HepG2 (cell line): ENCODE results near the gene GMEB2. TPM values are rescaled to one million over a fixed set of nuclear protein-coding genes. Genes with fewer than 3 reads are reported as not detected.

ENCODE experiments used
- ATM ChIP-seq: fragments of 450-650 bp; IDR thresholded peaks from 2 replicates; pipeline ENCODE4 v1.7.1; 2017; ENCODE audit warnings: mild to moderate bottlenecking, borderline replicate concordance
- CREB3 ChIP-seq: sonication (generic); formaldehyde crosslinking; IDR thresholded peaks from 2 replicates; pipeline ENCODE4 v1.5.0; 2020; ENCODE audit warnings: missing genetic modification reagents
- DNMT1 ChIP-seq: sonication (generic); formaldehyde crosslinking; IDR thresholded peaks from 2 replicates; pipeline ENCODE4 v1.5.1; 2020; ENCODE audit warnings: mild to moderate bottlenecking, missing genetic modification reagents
- ETS1 ChIP-seq: sonication (generic); formaldehyde crosslinking; IDR thresholded peaks from 2 replicates; pipeline ENCODE4 v1.4.0; 2020; ENCODE audit warnings: missing genetic modification reagents
- HNRNPH1 ChIP-seq: fragments of 200-400 bp; formaldehyde crosslinking; optimal IDR thresholded peaks from 2 replicates; pipeline ENCODE3; 2017; ENCODE audit warnings: mild to moderate bottlenecking, low read depth, low read length
- KDM6A ChIP-seq: IDR thresholded peaks from 2 replicates; pipeline ENCODE4 v1.6.1; 2016; ENCODE audit warnings: low read depth
- MBD4 ChIP-seq: IDR thresholded peaks from 2 replicates; pipeline ENCODE4 v1.6.1; 2012; ENCODE audit warnings: low read length, inconsistent platforms, borderline replicate concordance
- MEF2D ChIP-seq: sonication (generic); formaldehyde crosslinking; IDR thresholded peaks from 2 replicates; pipeline ENCODE4 v1.5.1; 2020; ENCODE audit warnings: mild to moderate bottlenecking, missing genetic modification reagents
- MTA1 ChIP-seq: sonication (generic); formaldehyde crosslinking; IDR thresholded peaks from 2 replicates; pipeline ENCODE4 v1.4.0; 2020; ENCODE audit warnings: missing genetic modification reagents, mild to moderate bottlenecking, borderline replicate concordance
- NCOA5 ChIP-seq: sonication (generic); formaldehyde crosslinking; IDR thresholded peaks from 2 replicates; pipeline ENCODE4 v1.4.0; 2020; ENCODE audit warnings: missing genetic modification reagents
- NFE2L2 ChIP-seq: fragments of 150-350 bp; IDR thresholded peaks from 2 replicates; pipeline ENCODE4 v1.6.1; 2014; ENCODE audit warnings: low read length
- NONO ChIP-seq, 2 experiments: fragments of 450-650 bp in 1 of 2; sonication (generic) in 1 of 2; formaldehyde crosslinking in 1 of 2; IDR thresholded peaks in 1 of 2; conservative IDR thresholded peaks in 1 of 2; 2 replicates each; pipeline versions ENCODE4 v1.6.1 to v1.8.0; 2017 to 2022; ENCODE audit warnings: mild to moderate bottlenecking in 1 of 2, missing genetic modification reagents in 1 of 2, moderate library complexity in 1 of 2
- PHF8 ChIP-seq: sonication (generic); formaldehyde crosslinking; IDR thresholded peaks from 2 replicates; pipeline ENCODE4 v1.5.0; 2020; ENCODE audit warnings: missing genetic modification reagents
- RBFOX2 ChIP-seq: fragments of 200-400 bp; formaldehyde crosslinking; IDR thresholded peaks from 2 replicates; pipeline ENCODE4 v1.6.1; 2017; ENCODE audit warnings: low read depth, mild to moderate bottlenecking, low read length
- SIN3A ChIP-seq: IDR thresholded peaks from 2 replicates; pipeline ENCODE4 v1.6.1; 2011; ENCODE audit warnings: low read depth, mild to moderate bottlenecking, control low read depth, low read length, borderline replicate concordance
- SIN3B ChIP-seq: fragments of 150-350 bp; IDR thresholded peaks from 2 replicates; pipeline ENCODE4 v1.6.1; 2014; ENCODE audit warnings: low read length
- SOX6 ChIP-seq, 2 experiments: fragments of 450-650 bp in 1 of 2; sonication (generic) in 1 of 2; formaldehyde crosslinking in 1 of 2; IDR thresholded peaks; 2 replicates each; pipeline versions ENCODE4 v1.4.0 to v1.6.1; 2017 to 2020; ENCODE audit warnings: antibody characterized with exemption in 1 of 2, mild to moderate bottlenecking in 1 of 2, missing genetic modification reagents in 1 of 2
- SRY ChIP-seq: sonication (generic); formaldehyde crosslinking; IDR thresholded peaks from 2 replicates; pipeline ENCODE4 v1.8.0; 2022; ENCODE audit warnings: mild to moderate bottlenecking, missing genetic modification reagents
- ZBTB38 ChIP-seq: sonication (generic); formaldehyde crosslinking; IDR thresholded peaks from 2 replicates; pipeline ENCODE4 v1.5.1; 2020; ENCODE audit warnings: mild to moderate bottlenecking, missing genetic modification reagents
- ZC3H4 ChIP-seq: sonication (generic); formaldehyde crosslinking; IDR thresholded peaks from 2 replicates; pipeline ENCODE4 v1.4.0; 2020; ENCODE audit warnings: missing genetic modification reagents, borderline replicate concordance
- ZNF10 ChIP-seq: sonication (generic); formaldehyde crosslinking; IDR thresholded peaks from 2 replicates; pipeline ENCODE4 v1.4.0; 2020; ENCODE audit warnings: mild to moderate bottlenecking, low read depth, missing genetic modification reagents, borderline replicate concordance
- ZNF678 ChIP-seq: sonication (generic); formaldehyde crosslinking; IDR thresholded peaks from 2 replicates; pipeline ENCODE4 v1.4.0; 2020; ENCODE audit warnings: mild to moderate bottlenecking, missing genetic modification reagents
- ZNF713 ChIP-seq: sonication (generic); formaldehyde crosslinking; IDR thresholded peaks from 2 replicates; pipeline ENCODE4 v1.4.0; 2020; ENCODE audit warnings: mild to moderate bottlenecking, missing genetic modification reagents
- ZNF747 ChIP-seq: sonication (generic); formaldehyde crosslinking; IDR thresholded peaks from 2 replicates; pipeline ENCODE4 v1.8.1; 2023; ENCODE audit warnings: missing genetic modification reagents, mild to moderate bottlenecking, borderline replicate concordance
- ZSCAN5A ChIP-seq: sonication (generic); formaldehyde crosslinking; IDR thresholded peaks from 2 replicates; pipeline ENCODE4 v1.8.0; 2022; ENCODE audit warnings: mild to moderate bottlenecking, missing genetic modification reagents, borderline replicate concordance
- polyA plus RNA-seq, 8 experiments: library from polyadenylated mRNA; depleted of rRNA in 3 of 8; stranded (reverse) in 7 of 8; unstranded in 1 of 8; fragments of >200 nt; fragmentation: Illumina TruSeq in 4 of 8; extraction: Trizol in 4 of 8; gene quantifications; 2 replicates each; pipeline versions ENCODE4 v1.2.1 to v1.2.3, GENCODE V29; 2011 to 2016; ENCODE audit warnings: low read depth in 4 of 8, missing spikeins in 1 of 8, mixed read lengths in 1 of 8; ENCODE audit not compliant: insufficient read depth in 1 of 8
- total RNA-seq, 5 experiments: library from RNA; depleted of rRNA; stranded (reverse); fragments of >200 nt; fragmentation: Illumina TruSeq; extraction: Trizol; gene quantifications; 2 replicates each; pipeline ENCODE4 v1.2.3, GENCODE V29; 2016; ENCODE audit warnings: low read depth in 1 of 5

The GMEB2 gene
- total and polyA plus RNA-seq, 2 of the 13 experiments (the other 11 are each of a cell fraction or from before 2014, with no cell fraction given) = 10.6 to 12.4 TPM

GRCh38 chr20:63544241-63544957 lies 82.5 kb downstream of the GMEB2 start (continued):
- TF ChIP-seq MBD4 (no peak), ZNF747 (no peak), SIN3B (no peak), MTA1 (peak; percentile 85), SOX6 (IDR thresholded peaks at IDR 0.05) (no peak), SOX6 (CRISPR knock-in tag; IDR thresholded peaks at IDR 0.05) (peak; percentile 22; the same call in 1 of the 2 replicates), PHF8 (CRISPR knock-in tag) (0 out of 2 replicates have a peak, but pooled peaks have one; percentile 51), MEF2D (CRISPR knock-in tag) (peak; percentile 43; the same call in 1 of the 2 replicates), NONO (IDR thresholded peaks at IDR 0.05) (no peak), NONO (CRISPR knock-in tag; conservative IDR thresholded peaks at IDR 0.05) (peak; percentile 56), SIN3A (0 out of 2 replicates have a peak, but pooled peaks have one; percentile 57), ZC3H4 (CRISPR knock-in tag) (no peak), ATM (no peak), KDM6A (CRISPR knock-in tag) (peak; percentile 51; the same call in 1 of the 2 replicates), DNMT1 (CRISPR knock-in tag) (no peak), RBFOX2 (no peak), ZSCAN5A (no peak), ZNF678 (peak; percentile 55; the same call in 1 of the 2 replicates), NFE2L2 (no peak), ZNF713 (CRISPR knock-in tag) (no peak), HNRNPH1 (no peak), NCOA5 (no peak), SRY (CRISPR knock-in tag) (peak; percentile 80; the same call in 1 of the 2 replicates), ZNF10 (CRISPR knock-in tag) (no peak), CREB3 (CRISPR knock-in tag) (no peak), ETS1 (CRISPR knock-in tag) (no peak), ZBTB38 (CRISPR knock-in tag) (no peak)
